ENCODE results near the gene LGR4. TPM values are rescaled to one million over a fixed set of nuclear protein-coding genes. Genes with fewer than 3 reads are reported as not detected.

LGR4 gene
- total and polyA plus RNA-seq, 2 of the 13 experiments (the other 11 are each of a cell fraction or from before 2014, with no cell fraction given) = 42.1 to 68.7 TPM

- no peak for TF ChIP-seq THAP8 (CRISPR knock-in tag; IDR thresholded peaks at IDR 0.05; ENCODE audit: borderline replicate concordance)
- no peak for TF ChIP-seq ZNF883 (CRISPR knock-in tag; IDR thresholded peaks at IDR 0.05; ENCODE audit: not compliant biosample characterization)
- TF ChIP-seq JUN (CRISPR knock-in tag; IDR thresholded peaks at IDR 0.05) = no peak
- peak; percentile 49 to 51; a peak in 1 of 4 replicates for TF ChIP-seq HMGXB4 (CRISPR knock-in tag; IDR thresholded peaks at IDR 0.05; ENCODE audit: borderline replicate concordance in 1 of 2, low read depth in 1 of 2)
- no peak for TF ChIP-seq ETS1 (CRISPR knock-in tag; IDR thresholded peaks at IDR 0.05)
- no peak for TF ChIP-seq MTERF4 (CRISPR knock-in tag; IDR thresholded peaks at IDR 0.05)
- no peak for TF ChIP-seq ZNF432 (CRISPR knock-in tag; IDR thresholded peaks at IDR 0.05; ENCODE audit: borderline replicate concordance)
- TF ChIP-seq ZNF569 (CRISPR knock-in tag; IDR thresholded peaks at IDR 0.05; ENCODE audit: borderline replicate concordance) = no peak
- no peak for TF ChIP-seq ELK4 (CRISPR knock-in tag; IDR thresholded peaks at IDR 0.05; ENCODE audit: borderline replicate concordance)
- peak; percentile 85; the same call in 1 of the 2 replicates for TF ChIP-seq ZNF292 (CRISPR knock-in tag; IDR thresholded peaks at IDR 0.05; ENCODE audit: borderline replicate concordance, low read depth)
- no peak for TF ChIP-seq ZNF446 (CRISPR knock-in tag; IDR thresholded peaks at IDR 0.05)
- no peak for TF ChIP-seq SP140L (CRISPR knock-in tag; IDR thresholded peaks at IDR 0.05; ENCODE audit: borderline replicate concordance)
- 0 out of 2 replicates have a peak, but pooled peaks have one; percentile 26 for TF ChIP-seq ZNF800 (CRISPR knock-in tag; IDR thresholded peaks at IDR 0.05)
- TF ChIP-seq KAT2B (IDR thresholded peaks at IDR 0.05; ENCODE audit: borderline replicate concordance, low read depth, low read length) = no peak
- peak; percentile 48; the same call in 1 of the 2 replicates for TF ChIP-seq ZNF556 (CRISPR knock-in tag; IDR thresholded peaks at IDR 0.05; ENCODE audit: borderline replicate concordance)
- TF ChIP-seq PBX2 (CRISPR knock-in tag; IDR thresholded peaks at IDR 0.05) = no peak
- no peak for TF ChIP-seq SRSF1 (optimal IDR thresholded peaks at IDR 0.05; ENCODE audit: low read depth, low read length)
- peak; percentile 94 for TF ChIP-seq SALL1 (CRISPR knock-in tag; IDR thresholded peaks at IDR 0.05)
- peak; percentile 75 for TF ChIP-seq FOXA1 (IDR thresholded peaks at IDR 0.05)
- peak; percentile 96 for TF ChIP-seq FOXA1 (CRISPR knock-in tag; IDR thresholded peaks at IDR 0.05)
Measured at GRCh38 chr11:27475622-27476021, 3.0 kb upstream of the LGR4 start (continued).

All from HepG2 (cell line).